Stimulated activated CD4-positive, alpha-beta T cell treated with anti-CD3 and anti-CD28 coated beads, Interleukin-15, amount 100 ng/mL, for 24 hours (primary cell): ENCODE results near the gene ASB6.
"Not testable (repeated sequence)": the region's sequence is repeated elsewhere in the genome, so short reads cannot be mapped to it uniquely, and the experiment has no call there.

Experiments
- DNase-seq: peaks from one replicate; pipeline ENCODE4 v3.0.0-alpha.2; 2020

ASB6 gene

DNA sequence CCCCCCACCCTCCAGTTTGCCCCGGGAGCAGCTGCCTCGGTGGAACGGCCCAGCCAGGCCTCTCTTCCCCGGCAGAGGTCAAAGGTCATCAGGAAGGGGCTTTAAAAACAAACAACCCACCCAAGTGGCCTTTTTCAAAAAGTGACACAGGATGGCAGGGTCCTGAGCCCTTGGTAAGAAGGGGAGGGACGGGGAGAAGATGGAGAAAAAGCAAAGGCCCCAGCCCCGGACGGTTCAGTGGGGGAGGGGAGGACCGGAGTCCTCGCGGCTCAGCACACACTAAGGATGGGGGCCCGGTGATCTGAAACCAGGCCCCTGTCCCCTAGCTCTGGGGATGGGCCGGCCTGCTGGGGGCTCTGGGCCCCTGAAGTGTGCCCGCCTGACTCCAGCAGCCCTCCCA is 24.6 kb upstream of the ASB6 start:
- DNase-seq = no peak

DNA sequence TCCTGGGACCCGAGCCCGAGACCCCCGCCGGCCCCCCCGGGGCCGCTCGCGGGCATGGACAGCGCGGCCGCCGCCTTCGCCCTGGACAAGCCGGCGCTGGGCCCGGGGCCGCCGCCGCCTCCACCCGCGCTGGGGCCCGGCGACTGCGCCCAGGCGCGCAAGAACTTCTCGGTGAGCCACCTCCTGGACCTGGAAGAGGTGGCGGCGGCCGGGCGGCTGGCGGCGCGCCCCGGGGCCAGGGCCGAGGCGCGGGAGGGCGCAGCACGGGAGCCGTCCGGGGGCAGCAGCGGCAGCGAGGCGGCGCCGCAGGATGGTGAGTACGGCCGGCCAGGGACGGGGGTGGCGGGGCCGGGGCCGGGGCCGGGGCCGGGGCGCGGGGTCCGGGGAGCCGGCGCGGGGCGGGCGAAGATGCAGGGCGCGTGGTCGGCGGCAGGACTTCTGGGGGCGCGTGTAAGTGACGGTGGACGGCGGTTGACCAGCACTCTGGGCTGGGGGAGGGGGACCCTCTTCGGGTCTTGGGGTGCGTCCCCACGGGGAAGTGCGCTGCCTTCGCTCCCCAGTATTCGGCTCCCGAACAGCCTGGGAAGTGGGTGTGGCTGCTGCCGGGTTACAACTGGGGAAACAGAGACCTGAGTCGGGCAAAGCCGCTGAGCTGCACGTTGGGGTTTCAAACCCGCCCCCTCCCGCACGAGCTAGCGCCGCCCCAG is 24.0 kb upstream of the ASB6 start:
- DNase-seq = peak; percentile 25

DNA sequence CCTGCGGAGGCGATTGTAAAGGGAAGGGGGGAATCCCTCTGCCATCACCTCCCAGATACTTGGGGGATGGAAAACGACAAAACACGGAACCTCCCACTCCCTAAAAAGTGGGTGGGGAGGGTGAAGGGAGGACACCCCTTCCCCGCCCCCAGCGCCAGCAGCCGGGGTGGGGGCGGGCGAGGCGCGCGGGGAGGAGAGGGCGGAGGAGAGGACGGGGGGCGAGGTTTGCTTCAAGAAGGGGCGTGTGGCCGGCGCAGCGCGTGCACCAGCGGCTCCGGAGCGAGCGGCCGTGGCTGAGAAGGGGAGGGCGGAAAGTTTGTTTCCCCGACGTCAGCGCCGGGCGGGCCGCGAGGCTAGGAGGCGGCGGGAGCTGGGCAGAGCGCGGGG is 23.4 kb upstream of the ASB6 start, which contains the start of gene PRRX2:
TSS of gene PRRX2 (plus strand) at position 259 of the 387 bp plus-strand sequence. CDS start 221 bp downstream, outside the sequence.
- DNase-seq = peak; percentile 69

DNA sequence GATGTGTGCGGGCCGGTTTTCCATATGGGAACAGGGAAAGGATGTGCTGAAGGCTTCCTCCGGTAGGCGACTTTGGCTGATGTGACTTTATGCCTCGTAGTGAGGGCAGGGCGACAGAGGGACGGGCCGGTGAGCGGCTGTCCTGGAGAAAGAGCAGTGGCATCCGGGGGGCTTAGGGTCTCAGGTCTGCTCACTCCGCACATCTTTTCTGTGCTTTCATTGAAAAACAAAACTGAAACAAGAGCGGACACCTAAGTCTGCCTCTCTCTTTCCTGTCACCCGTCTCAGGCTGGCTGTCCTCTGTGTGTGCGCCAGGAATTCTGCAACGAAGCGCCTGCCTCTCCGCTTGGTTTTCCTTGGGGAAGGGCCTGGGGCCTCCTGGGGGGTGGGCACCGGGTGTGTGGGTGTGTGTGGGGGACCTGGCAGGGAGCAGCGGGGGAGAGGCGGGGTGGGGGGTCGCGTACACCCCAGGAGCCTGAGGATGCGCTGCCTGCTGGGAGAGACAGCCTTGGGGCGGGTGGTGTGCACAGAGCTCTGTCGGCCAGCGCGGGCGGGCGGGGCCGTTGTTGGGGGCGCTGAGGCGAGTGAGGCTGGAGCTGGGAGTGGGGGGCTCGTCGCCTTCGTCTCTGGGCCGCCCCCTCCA is 22.9 kb upstream of the ASB6 start:
- DNase-seq = no peak

DNA sequence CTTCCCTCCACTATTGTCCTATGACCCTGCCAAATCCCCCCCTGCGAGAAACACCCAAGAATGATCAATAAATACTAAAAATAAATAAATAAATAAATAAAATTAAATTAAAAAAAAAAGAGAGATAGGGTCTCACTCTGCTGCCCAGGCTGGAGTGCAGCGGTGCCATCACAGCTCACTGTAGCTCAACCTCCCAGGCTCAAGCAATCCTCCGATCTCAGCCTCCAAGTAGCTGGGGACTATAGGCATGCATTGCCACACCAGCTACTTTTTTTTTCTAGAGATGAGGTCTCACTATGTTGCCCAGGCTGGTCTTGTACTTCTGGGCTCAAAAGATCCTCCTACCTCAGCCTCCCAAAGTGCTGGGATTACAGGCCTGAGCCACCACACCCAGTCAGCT is 20.3 kb upstream of the ASB6 start:
- DNase-seq = not testable (repeated sequence)

DNA sequence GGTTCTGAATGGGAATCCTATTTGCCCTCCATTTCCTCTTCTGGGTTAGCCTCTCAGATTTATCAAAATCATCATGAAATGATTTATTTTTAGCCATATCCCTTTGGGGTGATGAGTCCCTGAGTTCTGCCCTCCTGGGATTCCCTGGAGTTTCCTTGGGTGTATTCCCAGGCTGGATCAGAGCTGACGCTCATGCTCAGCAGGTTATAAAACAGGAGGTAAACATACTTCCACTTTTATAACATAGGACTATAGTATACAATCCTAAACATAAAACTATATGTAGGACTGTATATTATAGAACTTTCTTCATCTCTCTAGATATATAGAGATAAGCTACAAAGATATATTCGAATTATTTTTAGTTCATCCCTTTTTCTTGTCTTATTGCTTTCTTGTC is 19.1 kb upstream of the ASB6 start:
- no peak for DNase-seq

DNA sequence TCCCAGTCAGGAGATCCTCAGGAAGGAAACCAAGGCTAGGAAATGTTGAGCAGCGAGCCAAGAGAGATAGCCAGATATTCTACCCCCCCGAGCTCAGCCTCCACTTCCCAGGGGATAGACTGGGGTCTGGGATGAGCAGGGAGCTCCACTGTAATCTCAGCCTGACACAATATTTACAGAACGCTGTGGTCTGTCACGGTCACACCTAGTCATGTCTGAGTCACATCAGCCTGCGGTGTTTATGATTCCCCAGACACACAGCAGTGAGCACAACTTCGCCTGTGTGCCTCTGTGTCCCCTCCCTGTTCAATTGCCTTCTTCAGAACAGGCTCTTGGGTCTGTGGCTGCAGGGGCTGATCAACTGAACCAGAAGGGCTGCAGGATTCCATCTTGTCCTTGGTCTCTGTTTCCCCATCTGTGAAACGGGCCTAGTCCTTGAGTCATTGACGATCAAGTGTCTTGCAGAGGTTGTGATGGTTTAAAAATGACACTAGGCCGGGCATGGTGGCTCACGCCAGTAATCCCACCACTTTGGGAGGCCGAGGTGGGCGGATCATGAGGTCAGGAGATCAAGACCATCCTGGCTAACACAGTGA is 14.9 kb upstream of the ASB6 start:
- DNase-seq = no peak

DNA sequence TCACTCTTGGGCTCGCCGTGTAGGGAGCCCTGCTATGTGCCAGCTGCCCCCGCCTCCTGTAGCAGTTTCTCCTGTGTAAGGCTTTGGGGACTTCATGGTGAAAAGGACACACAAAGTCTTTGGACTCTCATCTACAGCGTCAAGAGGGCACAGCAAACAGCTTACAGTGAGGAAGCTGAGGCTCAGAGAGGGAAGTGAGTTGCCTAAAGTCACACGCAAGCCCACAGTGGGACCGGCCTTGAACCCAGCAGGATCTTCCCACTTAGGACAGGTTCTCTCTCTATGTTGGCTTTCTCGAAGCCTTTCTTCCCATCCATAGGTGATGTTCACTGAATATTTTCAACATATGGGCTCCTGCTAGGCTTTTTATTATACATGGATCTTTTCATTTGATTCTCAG is 13.7 kb upstream of the ASB6 start:
- DNase-seq = no peak

DNA sequence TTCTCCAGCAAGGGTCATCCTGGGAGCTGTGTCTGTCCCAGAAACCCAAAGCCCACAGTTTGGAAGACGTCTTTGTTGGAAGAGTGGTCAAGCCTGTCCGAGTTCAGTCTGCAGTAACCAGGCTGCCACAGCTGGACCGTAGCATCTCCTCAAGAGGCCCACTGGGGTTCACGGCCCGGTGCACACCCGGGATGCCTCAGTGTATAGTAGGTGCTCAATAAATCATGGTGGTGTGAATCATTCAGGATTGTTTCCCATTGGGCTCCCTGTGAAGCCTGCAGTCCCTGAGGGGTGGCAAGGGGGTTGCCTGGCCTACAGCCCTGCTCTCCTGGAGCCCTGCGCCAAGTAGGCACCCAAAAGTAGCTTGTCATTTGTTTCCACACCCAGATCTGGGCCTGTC is 13.2 kb upstream of the ASB6 start:
- no peak for DNase-seq

DNA sequence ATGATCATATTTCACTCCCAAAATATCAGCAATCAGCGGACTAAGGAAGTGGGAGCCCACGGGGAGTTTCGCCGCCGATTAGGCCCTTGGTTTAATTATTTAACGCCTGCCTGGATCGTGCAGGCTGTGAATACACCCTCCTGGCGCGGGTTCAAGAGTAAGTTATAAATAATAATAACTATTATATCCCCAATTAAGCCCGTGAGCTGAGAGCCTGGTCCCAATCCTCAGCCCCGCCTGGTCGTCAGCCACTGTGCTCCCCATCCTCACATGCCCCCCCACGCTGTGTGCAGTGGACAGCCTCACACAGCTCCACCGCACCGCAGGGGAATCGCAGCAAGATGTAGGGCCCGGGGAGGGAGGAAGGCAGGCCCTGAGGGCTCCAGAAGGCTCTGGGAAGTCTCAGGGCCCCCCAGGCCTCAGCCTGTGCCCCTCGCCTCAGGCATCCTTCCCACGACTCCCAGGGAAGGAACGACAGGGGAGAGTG is 12.6 kb upstream of the ASB6 start:
- DNase-seq = no peak

DNA sequence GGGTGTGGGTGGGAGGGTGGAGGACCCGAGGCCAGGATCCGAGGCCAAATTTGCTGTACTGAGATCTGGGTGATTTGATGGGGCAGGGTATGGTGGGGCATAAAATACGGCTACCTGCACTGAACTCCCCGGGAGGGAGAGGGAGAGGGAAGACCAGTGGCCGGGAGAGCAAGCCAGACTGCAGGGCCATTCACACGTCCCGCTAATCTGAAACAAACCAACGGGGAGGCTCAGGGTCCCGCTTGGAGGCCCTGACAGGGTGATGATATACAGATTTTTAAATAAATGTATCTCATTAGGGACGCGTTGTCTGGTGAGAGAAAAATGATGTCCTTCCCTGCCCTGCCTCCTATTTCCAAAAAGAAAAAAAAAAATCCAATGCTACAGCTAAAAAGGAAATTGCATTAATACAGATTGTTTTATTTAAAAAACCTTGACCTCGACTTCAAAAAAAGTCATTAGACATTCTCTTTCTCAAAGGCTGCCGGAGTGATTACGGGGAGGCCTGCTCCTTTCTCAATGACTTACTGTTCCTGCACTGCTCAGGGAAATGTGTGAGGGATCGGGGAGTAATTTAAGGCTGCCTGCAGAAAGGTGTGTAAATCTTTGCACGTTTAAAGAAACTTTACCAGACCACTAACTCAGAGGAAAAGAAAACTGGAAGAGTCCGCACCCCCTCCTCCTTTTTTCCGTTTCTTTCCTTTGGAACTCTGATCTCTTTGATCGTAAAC is 12.0 kb upstream of the ASB6 start:
- DNase-seq = no peak

DNA sequence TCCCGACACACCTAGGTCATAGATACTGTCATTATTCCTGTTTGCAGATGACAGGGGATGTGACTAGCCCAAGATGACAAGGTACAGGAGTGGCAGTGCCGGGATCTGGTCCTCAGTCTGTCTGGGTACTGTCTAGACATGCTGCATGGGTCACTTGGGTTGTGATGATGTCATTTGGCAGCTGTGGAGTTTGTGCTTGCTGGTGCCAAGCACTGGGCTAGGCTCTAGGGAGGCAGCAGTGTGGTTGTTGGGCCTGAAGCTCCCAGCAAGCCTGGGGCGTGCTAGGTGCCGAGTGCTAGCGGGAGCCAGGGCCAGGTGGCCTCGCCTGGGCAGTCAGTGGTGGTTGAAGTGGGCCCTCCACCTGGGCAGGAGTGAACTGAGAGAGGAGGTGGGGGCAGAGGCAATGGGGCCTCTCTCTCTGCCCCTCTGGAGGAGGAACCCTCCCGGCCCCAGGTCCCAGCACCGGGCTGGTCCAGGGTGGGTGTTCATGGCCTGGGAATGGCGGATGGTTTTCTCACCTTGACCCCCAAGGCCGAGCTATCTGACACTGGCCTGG is 8.8 kb upstream of the ASB6 start:
- no peak for DNase-seq

DNA sequence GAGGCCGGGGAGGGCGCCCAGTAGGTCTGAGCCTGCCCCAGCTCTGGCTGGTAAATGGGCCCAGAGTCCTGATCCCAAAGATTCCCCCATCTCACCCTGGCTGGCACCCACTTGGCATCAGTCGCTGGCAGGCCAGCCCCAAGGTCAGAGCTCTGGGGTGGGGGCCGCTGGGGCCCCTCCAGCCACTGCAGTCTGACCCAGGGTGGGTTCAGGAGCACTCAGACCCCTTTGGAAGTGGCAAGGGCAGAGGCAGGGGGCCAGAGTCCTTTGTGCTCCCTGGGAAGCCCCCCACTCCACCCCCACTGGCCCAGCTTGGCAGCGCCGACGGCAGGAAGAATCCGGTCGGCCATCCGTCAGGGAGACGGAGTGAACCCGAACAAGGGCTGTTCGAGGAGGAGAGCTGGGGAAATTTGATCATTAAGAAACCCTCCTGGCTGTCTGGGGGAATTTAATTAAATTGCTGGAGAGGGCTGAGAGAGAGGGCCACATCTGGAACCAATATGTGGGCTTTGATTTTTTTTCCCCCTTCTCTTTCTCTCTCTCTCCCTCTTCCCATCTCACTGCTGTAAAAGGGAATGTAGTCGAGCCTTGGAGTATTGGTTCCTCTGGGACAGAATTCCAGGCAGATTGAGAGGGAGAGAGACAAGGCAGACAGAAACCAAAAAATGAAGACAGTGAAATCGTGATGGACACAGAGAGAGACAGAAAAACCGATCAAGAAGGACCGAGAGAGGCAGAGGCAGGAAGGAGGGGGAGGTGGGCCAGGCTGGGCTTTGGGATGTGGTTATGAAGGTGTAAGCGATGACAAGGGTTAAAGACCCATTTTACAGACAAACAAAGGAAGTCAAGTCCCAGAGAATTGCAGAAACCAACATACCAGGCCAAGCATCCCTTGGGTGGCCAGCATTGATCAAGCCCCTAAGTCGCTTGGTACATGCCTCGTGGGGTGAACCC is 8.1 kb upstream of the ASB6 start:
- DNase-seq = no peak

DNA sequence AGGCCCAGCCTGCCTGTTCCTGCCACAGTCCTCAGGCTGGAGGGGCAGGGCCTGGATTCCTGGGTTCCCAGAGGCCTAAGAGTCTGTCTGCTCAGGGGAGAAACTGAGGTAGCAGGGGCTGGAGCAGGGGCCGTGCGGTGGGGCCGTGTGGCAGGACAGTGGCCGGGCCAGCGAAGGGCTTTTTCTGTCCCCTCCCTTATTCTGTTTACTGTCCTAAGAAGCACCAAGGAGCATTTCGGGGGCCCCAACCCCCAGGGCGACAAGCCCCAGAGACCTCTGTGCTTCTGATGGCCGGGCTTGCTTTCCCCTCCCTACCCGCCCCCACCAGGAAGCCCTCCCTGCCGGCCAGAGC is 6.8 kb upstream of the ASB6 start:
- no peak for DNase-seq

DNA sequence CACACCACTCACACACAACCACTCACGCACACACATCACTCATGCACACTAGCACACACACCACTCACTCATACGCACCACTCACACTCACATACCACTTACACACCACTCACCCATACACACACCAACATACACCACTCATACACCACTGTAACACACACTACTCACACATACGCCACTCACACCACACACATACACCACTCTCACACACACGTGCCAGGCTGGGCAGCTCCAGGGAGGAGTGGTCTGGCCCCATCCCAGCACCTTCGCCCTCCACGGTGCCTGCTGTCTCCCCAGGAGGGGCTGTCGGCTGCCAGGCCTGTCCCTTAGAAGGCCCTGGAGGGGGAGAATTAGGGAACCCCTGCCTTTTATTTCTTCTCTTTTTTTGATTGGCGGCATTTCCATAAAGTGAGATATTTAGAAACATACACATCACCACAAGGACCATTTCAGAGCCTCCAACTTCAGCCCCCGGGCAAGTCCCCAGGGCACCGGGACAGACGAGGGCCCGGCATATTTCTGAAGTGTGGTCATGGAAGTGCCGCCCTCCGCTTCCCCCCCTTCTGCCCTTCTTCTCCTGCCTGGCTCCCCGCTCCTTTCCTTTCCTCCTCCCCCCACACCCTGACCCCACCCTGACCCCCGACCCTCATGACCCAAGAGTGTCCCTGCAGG is 6.3 kb upstream of the ASB6 start:
- no peak for DNase-seq

DNA sequence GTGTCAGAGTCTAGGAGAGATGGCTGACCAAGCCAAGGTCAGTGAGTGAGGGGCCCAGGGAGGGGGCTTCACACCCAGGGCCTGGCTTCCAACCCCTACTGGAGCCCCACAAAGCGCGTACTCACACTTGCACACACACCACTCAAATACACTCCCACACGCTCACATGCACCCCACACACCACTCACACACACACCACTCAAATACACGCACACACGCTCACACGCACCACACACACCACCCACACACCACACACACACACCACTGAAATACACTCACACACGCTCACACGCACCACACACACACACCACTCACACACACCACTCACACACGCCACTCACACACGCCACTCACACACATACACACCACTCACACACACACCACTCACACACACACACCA is 5.7 kb upstream of the ASB6 start:
- DNase-seq = no peak

DNA sequence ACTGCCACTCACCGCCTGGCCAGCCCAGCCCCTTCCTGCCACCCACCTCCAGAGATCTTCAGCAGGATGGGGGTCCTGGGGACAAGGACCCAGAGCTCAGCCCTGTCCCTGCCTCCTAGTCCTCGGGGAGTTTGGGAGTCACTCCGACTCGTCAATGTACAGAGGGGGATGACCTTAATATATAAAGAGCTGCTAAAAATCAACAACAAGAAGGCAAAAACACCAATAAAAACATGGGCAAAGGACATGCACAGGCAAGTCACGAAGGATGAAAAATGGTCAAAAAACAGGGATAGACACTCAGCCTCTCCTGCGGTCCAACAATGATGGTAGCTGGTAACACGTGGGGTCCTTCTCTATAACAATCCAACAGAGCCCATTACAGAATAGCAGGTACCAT is 4.7 kb upstream of the ASB6 start:
- DNase-seq = no peak

DNA sequence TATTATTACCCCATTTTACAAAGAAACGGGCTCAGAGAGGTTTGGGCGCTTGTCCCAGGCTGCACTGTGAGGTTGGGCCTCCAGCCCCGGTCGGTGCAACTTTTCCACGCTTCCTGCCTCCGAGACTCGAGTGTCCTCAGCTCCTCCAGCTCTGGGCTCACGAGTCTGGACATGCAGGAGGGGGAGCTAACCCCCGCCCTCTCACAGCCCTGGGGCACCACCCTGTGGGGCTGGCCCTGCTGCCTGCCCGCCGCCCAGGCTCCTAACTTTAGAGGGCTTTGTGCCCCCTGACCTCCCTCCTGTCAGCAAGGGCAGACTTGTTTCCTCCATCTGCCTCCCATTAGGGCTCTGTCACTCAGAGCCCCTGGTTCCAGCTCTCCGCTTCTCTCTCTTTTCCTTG is 4.3 kb upstream of the ASB6 start:
- no peak for DNase-seq

DNA sequence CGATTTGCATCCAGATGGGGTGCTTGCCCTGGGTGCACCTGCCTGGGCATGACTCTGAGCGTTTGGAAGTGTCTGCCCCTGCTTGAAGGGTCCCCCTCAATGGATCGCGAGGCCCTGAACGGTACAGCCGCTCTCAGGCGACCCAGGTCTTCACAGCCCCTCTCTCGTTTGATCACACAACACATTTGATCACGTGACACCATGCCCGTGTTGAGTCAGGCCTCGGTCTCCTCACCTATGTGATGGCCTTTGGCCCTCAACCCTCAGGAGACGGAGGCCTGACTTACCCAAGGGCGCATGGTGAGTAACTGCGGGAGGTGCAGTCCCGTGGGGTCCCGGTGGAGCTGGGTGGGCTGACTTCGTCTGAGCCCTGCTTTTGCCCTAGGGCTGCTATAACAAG is 3.0 kb upstream of the ASB6 start:
- no peak for DNase-seq

DNA sequence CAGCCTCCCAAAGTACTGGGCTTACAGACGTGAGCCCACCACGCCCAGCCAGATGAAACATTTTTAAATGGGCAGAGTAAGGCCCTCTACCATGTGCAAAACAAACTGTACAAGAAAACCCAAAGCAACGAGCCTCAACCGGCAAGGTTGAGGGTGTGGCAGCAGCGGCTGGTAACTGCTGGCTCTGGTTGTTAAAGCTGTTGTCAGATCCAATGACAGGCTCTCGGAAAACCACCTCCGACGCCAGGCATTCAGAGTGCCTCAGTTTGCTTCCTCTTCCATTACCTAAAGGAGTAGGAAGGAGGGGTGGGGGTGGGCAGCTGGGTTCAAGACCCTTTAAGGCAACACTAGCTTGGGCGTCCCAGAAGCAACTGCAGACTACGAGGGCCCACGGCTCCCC is 2.4 kb upstream of the ASB6 start:
- DNase-seq = no peak

DNA sequence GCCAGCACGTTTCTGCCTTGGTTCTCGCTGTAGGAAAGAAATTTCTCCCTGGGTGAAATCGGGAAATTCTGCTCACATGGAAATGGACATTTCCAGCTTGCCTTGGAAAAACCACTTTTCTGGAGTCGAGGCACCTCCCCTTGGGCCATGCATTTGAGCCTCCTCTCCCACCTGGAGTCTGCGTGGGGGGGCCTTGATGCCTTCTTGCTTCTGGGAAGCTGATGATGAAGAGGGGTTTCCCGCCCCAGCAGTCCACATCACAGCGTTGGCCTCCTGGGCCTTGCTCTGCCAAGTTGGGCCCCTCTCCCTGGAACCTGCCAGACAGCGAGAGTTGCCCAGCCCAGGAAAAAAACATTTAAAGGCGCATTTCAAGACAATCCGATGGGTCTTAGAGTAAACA is 1.8 kb upstream of the ASB6 start:
- no peak for DNase-seq
